Measurements from ENCODE around the gene EHBP1.

GRCh38 chr2:62708751-62709150 lies 3.2 kb downstream of the EHBP1 start:
- TF ChIP-seq EZH2 (IDR thresholded peaks at IDR 0.05; ENCODE audit: borderline replicate concordance, low read depth, low read length, poor library complexity, severe bottlenecking): no peak
- TF ChIP-seq CTCF (conservative IDR thresholded peaks at IDR 0.05; ENCODE audit: low read depth, low read length): no peak
